Pons (tissue), 1 donor: Measurements from ENCODE around the gene IRAG1.

ENCODE experiments used
- DNase-seq: peaks from one replicate; pipeline ENCODE4 v3.0.0-alpha.2; 2016; ENCODE audit warnings: low spot score

IRAG1 gene

GRCh38 chr11:10648871-10649270 lies 44.7 kb downstream of the IRAG1 start:
- no peak for DNase-seq

- no peak for DNase-seq
Observed at GRCh38 chr11:10646681-10647355, 46.7 kb downstream of the IRAG1 start.

DNA sequence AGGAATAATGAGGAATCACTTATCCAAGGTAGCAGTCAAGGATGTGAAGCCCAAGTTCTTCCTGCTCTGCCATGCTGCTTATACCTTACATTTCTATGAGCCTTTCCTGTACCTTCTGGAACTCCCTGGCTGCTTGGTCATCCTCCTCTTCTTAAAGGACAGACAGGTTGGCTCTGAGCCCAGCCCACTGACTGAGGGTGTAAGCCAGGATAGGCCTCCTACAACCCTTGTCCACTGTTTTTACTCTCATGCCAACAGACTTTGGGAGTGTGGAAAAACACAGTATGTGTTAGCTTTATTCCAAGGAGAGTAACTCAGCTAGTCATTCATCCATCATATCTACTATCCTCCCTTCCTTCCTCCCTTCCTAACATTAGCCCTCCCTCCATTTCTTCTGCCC lies 47.5 kb downstream of the IRAG1 start:
- no peak for DNase-seq

DNA sequence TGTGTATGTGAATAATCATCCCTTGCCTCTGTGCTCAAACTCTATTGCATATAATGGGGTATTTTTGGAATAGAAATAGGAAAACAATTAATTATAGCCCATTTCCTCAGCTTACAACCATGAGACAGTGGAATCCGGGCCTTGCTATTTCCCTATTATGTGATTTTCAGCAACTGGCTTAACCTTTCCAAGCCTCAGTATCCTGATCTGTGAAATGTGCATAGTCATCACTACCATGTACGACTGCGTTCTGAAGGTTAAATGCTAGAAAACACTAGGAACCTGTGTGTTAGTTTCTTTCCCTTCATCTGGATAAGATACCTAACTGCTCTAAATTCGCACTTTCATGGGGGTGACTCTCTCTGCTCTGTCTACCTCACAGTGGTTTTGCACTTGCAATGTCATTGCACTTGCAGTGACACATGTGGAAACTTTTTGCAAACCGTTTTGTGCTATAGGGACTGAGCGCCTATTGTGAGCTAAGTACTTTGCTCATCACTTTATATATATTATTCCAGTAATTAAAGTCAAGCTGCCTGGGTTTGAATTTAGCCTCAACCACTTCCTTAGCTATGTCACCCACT lies 48.3 kb downstream of the IRAG1 start:
- DNase-seq: no peak
